ENCODE data around the gene DEXI.

Gene DEXI

GRCh38 chr16:10892782-10893318 lies 49.4 kb downstream of the DEXI start:
- DNase-seq: no peak

- no peak for DNase-seq
Observed at GRCh38 chr16:10889855-10890254, 52.4 kb downstream of the DEXI start.

GRCh38 chr16:10888320-10888937 lies 53.8 kb downstream of the DEXI start:
- DNase-seq: no peak

- no peak for DNase-seq
Observed at GRCh38 chr16:10885246-10885645, 57.0 kb downstream of the DEXI start.

- DNase-seq: no peak
Observed at GRCh38 chr16:10883004-10883403, 59.3 kb downstream of the DEXI start.

GRCh38 chr16:10881479-10882030 lies 60.7 kb downstream of the DEXI start:
- no peak for DNase-seq

GRCh38 chr16:10880594-10881452 lies 61.4 kb downstream of the DEXI start:
- DNase-seq: no peak

GRCh38 chr16:10879681-10880589 lies 62.3 kb downstream of the DEXI start:
- no peak for DNase-seq
